ENCODE measurements around the gene KNCN.

DNA sequence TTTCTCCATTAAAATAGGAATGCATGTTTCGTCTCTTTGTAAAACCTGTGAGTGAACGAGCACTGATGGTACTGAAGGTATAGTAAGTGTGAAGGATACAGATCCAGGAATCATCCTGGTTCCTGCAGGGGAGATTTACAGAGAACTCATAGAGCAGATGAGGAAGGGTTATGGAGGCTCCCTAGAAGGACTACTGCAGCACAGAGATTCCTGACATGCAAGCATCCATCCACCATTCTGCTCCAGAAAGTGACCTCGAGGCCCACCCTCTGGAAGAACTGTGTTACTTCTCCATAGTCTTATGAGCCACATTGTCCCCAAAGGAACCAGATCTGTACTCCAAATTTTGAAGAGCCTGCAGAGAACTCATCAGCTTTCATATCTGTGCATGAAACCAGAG lies 38.1 kb upstream of the KNCN start:
- no peak for TF ChIP-seq TCF12 (IDR thresholded peaks at IDR 0.05; ENCODE audit: low read depth)
- TF ChIP-seq REST (IDR thresholded peaks at IDR 0.05; ENCODE audit: low read depth): no peak
- TF ChIP-seq, protein P1, sequence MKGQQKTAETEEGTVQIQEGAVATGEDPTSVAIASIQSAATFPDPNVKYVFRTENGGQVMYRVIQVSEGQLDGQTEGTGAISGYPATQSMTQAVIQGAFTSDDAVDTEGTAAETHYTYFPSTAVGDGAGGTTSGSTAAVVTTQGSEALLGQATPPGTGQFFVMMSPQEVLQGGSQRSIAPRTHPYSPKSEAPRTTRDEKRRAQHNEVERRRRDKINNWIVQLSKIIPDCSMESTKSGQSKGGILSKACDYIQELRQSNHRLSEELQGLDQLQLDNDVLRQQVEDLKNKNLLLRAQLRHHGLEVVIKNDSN (IDR thresholded peaks at IDR 0.05): no peak
- TF ChIP-seq RAD21 (IDR thresholded peaks at IDR 0.05; ENCODE audit: low read depth): no peak
- TF ChIP-seq YY1 (IDR thresholded peaks at IDR 0.05; ENCODE audit: low read depth): no peak
- TF ChIP-seq, protein P2, sequence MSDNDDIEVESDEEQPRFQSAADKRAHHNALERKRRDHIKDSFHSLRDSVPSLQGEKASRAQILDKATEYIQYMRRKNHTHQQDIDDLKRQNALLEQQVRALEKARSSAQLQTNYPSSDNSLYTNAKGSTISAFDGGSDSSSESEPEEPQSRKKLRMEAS (IDR thresholded peaks at IDR 0.05): no peak
- TF ChIP-seq CREB1 (IDR thresholded peaks at IDR 0.05; ENCODE audit: low read depth): no peak
- no peak for TF ChIP-seq EP300 (IDR thresholded peaks at IDR 0.05; ENCODE audit: borderline replicate concordance)
- no peak for TF ChIP-seq FOXM1 (IDR thresholded peaks at IDR 0.05; ENCODE audit: borderline replicate concordance, low read depth)
- TF ChIP-seq ZBTB7A (IDR thresholded peaks at IDR 0.05; ENCODE audit: low read depth): no peak
- TF ChIP-seq NFIC (IDR thresholded peaks at IDR 0.05): no peak
